ENCODE data around the gene DYRK1A.
A peak's percentile ranks its signal among the peaks of the same experiment; 100 is the strongest.

The DYRK1A gene

DNA sequence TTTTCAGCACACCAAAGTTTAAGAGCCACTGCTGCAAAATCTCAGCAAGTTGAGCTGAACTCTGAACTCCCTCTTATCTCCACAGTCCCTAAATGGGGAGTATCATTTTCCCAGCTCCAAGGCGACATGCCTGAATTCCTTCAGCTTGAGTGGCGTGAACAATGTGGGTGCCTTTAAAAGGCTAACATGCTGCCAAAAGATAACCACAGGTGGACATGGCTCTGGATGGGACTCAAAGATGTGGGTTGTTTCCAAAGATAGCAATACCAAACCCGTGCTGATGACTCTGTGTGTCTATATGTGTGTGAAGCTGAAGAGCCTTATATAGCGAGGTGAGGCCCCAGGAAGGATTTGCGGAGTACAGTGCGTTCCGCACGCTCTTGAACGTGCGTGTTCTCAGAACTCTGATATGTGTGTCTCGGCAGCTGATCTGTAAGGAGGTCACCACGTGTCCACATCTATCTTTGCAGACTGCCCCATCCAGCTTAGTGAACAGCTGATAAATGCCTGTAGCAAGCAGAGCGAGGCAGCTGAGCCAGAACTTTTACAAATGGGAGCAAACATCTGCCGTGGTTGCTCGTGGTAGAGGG is 189.2 kb downstream of the DYRK1A start:
- Histone ChIP-seq H3K27me3 (ENCODE audit: control insufficient read depth in 3 of 3, insufficient read depth in 3 of 3, low read depth in 1 of 3, low read length in 3 of 3) (peaks cover 0 to 12% (median 0%) of the 10 kb centered on the region in 3 experiments), H3K23ac (ENCODE audit: low read depth, low read length, poor library complexity) (no peak overlapping the region), H3K9ac (ENCODE audit: low read depth, low read length, poor library complexity) (no peak overlapping the region), H2AK5ac (ENCODE audit: low read depth, low read length) (no peak overlapping the region), H2BK5ac (ENCODE audit: low read length) (no peak overlapping the region), H2BK12ac (ENCODE audit: low read length) (no peak overlapping the region), H3K36me3 (replicated peaks in 1 of 2; ENCODE audit: control insufficient read depth in 2 of 2, insufficient read depth in 2 of 2, low read length in 2 of 2) (no peaks in the 10 kb centered on the region), H2BK120ac (ENCODE audit: low read depth, low read length) (no peak overlapping the region), H3K27ac (replicated peaks; ENCODE audit: low read length) (no peak overlapping the region), H3K4me3 (ENCODE audit: low read length in 2 of 2) (no peak overlapping the region), H4K91ac (ENCODE audit: low read depth, low read length, poor library complexity) (no peak overlapping the region), H3K4me2 (ENCODE audit: insufficient read depth, low read length, poor library complexity, severe bottlenecking) (no peak overlapping the region), H3K14ac (ENCODE audit: low read length) (no peak overlapping the region), H3K18ac (ENCODE audit: low read length) (no peak overlapping the region), H2BK15ac (ENCODE audit: low read length) (no peak overlapping the region), H3K4ac (ENCODE audit: low read length) (no peak overlapping the region), H3K79me1 (ENCODE audit: low read depth, low read length) (no peaks in the 10 kb centered on the region), H4K8ac (ENCODE audit: low read depth, low read length) (no peak overlapping the region), H3K9me3 (replicated peaks in 1 of 2; ENCODE audit: control insufficient read depth in 2 of 2, insufficient read depth in 1 of 2, low read depth in 1 of 2, low read length in 2 of 2) (no peaks in the 10 kb centered on the region), H3K4me1 (ENCODE audit: control insufficient read depth in 2 of 2, insufficient read depth in 1 of 2, low read depth in 1 of 2, low read length in 2 of 2) (peaks cover 2 to 9% of the 10 kb centered on the region in 2 donors), H2AFZ (ENCODE audit: low read length) (no peak overlapping the region)
- DNase-seq (ENCODE audit: low spot score), result no peak
- no CpG with 5 or more reads among the region's 15 CpGs for WGBS, 2 donors (ENCODE audit: extremely low coverage in 2 of 2, insufficient read length in 2 of 2, insufficient replicate concordance in 1 of 2)

DNA sequence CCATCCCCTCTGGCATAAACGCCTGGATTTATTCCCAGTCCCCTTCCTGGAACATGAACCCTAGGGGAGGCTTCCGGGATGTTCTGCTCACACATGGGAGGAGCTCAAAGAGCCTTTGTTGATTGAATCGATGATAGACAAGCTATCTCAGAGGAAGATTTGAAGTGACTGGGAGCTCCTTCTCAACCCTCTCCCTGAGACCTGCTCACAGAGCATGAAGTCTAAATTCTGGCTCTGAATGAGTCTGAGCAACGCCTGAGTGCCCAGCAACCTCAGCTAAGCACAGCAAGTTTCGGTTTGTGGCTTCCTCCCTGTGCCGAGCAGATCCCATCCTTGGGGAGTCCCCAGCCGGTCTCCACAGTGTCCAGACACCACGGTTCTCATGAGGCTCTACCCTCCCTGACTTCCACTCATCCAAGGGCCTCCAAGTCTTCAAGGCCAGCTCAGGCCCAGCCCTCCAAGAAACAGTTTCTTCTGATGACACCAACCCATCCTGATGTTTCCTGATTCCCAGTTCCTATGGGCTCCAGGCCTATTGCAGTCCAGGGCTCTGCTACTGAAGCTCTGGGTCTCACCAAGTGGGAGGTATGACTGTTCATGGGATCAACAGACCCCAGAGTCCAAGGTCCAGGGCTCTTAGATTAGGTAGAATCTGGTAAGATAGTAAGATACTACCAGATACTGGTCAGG is 190.8 kb downstream of the DYRK1A start:
- Histone ChIP-seq H4K8ac (ENCODE audit: low read depth, low read length) (no peak overlapping the region), H3K23ac (ENCODE audit: low read depth, low read length, poor library complexity) (no peak overlapping the region), H2BK15ac (ENCODE audit: low read length) (no peak overlapping the region), H2BK5ac (ENCODE audit: low read length) (no peak overlapping the region), H3K36me3 (replicated peaks in 1 of 2; ENCODE audit: control insufficient read depth in 2 of 2, insufficient read depth in 2 of 2, low read length in 2 of 2) (no peaks in the 10 kb centered on the region), H2BK120ac (ENCODE audit: low read depth, low read length) (no peak overlapping the region), H2AK5ac (ENCODE audit: low read depth, low read length) (no peak overlapping the region), H3K79me1 (ENCODE audit: low read depth, low read length) (no peaks in the 10 kb centered on the region), H3K27me3 (ENCODE audit: control insufficient read depth in 3 of 3, insufficient read depth in 3 of 3, low read depth in 1 of 3, low read length in 3 of 3) (peaks cover 0 to 12% (median 0%) of the 10 kb centered on the region in 3 experiments), H3K27ac (replicated peaks; ENCODE audit: low read length) (no peak overlapping the region), H3K9me3 (replicated peaks in 1 of 2; ENCODE audit: control insufficient read depth in 2 of 2, insufficient read depth in 1 of 2, low read depth in 1 of 2, low read length in 2 of 2) (no peaks in the 10 kb centered on the region), H2AFZ (ENCODE audit: low read length) (no peak overlapping the region), H2BK12ac (ENCODE audit: low read length) (peak overlapping the region; percentile 52), H3K4ac (ENCODE audit: low read length) (no peak overlapping the region), H3K4me2 (ENCODE audit: insufficient read depth, low read length, poor library complexity, severe bottlenecking) (no peak overlapping the region), H3K9ac (ENCODE audit: low read depth, low read length, poor library complexity) (no peak overlapping the region), H3K4me1 (ENCODE audit: control insufficient read depth in 2 of 2, insufficient read depth in 1 of 2, low read depth in 1 of 2, low read length in 2 of 2) (peaks cover 0 to 2% of the 10 kb centered on the region in 2 donors), H4K91ac (ENCODE audit: low read depth, low read length, poor library complexity) (no peak overlapping the region), H3K4me3 (ENCODE audit: low read length in 2 of 2) (no peak overlapping the region), H3K18ac (ENCODE audit: low read length) (no peak overlapping the region), H3K14ac (ENCODE audit: low read length) (no peak overlapping the region)
- DNase-seq (ENCODE audit: low spot score), result no peak
- no CpG with 5 or more reads among the region's 8 CpGs for WGBS, 2 donors (ENCODE audit: extremely low coverage in 2 of 2, insufficient read length in 2 of 2, insufficient replicate concordance in 1 of 2)

- Histone ChIP-seq H3K18ac (ENCODE audit: low read length) (no peak overlapping the region), H2AK5ac (ENCODE audit: low read depth, low read length) (no peak overlapping the region), H2BK120ac (ENCODE audit: low read depth, low read length) (no peak overlapping the region), H4K8ac (ENCODE audit: low read depth, low read length) (no peak overlapping the region), H3K9me3 (replicated peaks in 1 of 2; ENCODE audit: control insufficient read depth in 2 of 2, insufficient read depth in 1 of 2, low read depth in 1 of 2, low read length in 2 of 2) (peaks cover 0 to 3% of the 10 kb centered on the region in 2 donors), H2AFZ (ENCODE audit: low read length) (no peak overlapping the region), H3K4me1 (ENCODE audit: control insufficient read depth in 2 of 2, insufficient read depth in 1 of 2, low read depth in 1 of 2, low read length in 2 of 2) (peaks cover 0 to 5% of the 10 kb centered on the region in 2 donors), H3K4me3 (ENCODE audit: low read length in 2 of 2) (no peak overlapping the region), H3K14ac (ENCODE audit: low read length) (no peak overlapping the region), H3K23ac (ENCODE audit: low read depth, low read length, poor library complexity) (no peak overlapping the region), H2BK12ac (ENCODE audit: low read length) (no peak overlapping the region), H3K9ac (ENCODE audit: low read depth, low read length, poor library complexity) (no peak overlapping the region), H3K27me3 (ENCODE audit: control insufficient read depth in 3 of 3, insufficient read depth in 3 of 3, low read depth in 1 of 3, low read length in 3 of 3) (peaks cover 0 to 12% (median 0%) of the 10 kb centered on the region in 3 experiments), H4K91ac (ENCODE audit: low read depth, low read length, poor library complexity) (no peak overlapping the region), H3K4me2 (ENCODE audit: insufficient read depth, low read length, poor library complexity, severe bottlenecking) (no peak overlapping the region), H3K4ac (ENCODE audit: low read length) (no peak overlapping the region), H3K36me3 (replicated peaks in 1 of 2; ENCODE audit: control insufficient read depth in 2 of 2, insufficient read depth in 2 of 2, low read length in 2 of 2) (no peaks in the 10 kb centered on the region), H3K79me1 (ENCODE audit: low read depth, low read length) (no peaks in the 10 kb centered on the region), H2BK5ac (ENCODE audit: low read length) (no peak overlapping the region), H3K27ac (replicated peaks; ENCODE audit: low read length) (no peak overlapping the region), H2BK15ac (ENCODE audit: low read length) (no peak overlapping the region)
- no peak for DNase-seq (ENCODE audit: low spot score)
- no CpG with 5 or more reads among the region's 8 CpGs for WGBS, 2 donors (ENCODE audit: extremely low coverage in 2 of 2, insufficient read length in 2 of 2, insufficient replicate concordance in 1 of 2)
Measured at GRCh38 chr21:37558676-37559211, 192.2 kb downstream of the DYRK1A start.

DNA sequence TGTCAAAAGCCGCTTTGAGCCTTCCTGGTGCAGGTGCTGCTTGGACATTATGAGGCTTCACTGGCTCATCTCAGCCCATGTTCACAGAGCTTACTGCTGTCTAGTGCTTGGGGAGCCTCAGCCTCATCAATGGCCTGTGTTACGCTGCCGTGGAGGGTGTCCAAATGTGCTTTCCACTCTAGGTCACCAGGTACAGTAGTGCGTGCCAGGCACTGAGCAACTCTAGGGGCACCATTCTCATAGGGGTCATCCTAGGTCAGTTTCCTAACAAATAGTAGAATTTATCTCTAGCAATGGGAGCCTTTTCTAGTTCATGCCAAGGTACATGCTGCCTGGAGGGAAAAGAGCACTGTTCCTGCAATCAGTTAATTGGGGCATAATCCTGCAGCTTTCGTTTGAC is 193.8 kb downstream of the DYRK1A start:
- peaks cover 0 to 3% of the 10 kb centered on the region in 2 donors for H3K9me3 ChIP-seq (replicated peaks in 1 of 2; ENCODE audit: control insufficient read depth in 2 of 2, insufficient read depth in 1 of 2, low read depth in 1 of 2, low read length in 2 of 2)
- no CpG with 5 or more reads among the region's 5 CpGs for WGBS, 2 donors (ENCODE audit: extremely low coverage in 2 of 2, insufficient read length in 2 of 2, insufficient replicate concordance in 1 of 2)

More for the DNA sequence above, 193.8 kb downstream of the DYRK1A start:
- Histone ChIP-seq H2BK12ac (ENCODE audit: low read length) (no peak overlapping the region), H3K4me2 (ENCODE audit: insufficient read depth, low read length, poor library complexity, severe bottlenecking) (no peak overlapping the region), H2BK120ac (ENCODE audit: low read depth, low read length) (no peak overlapping the region), H2BK15ac (ENCODE audit: low read length) (no peak overlapping the region), H3K14ac (ENCODE audit: low read length) (no peak overlapping the region), H3K27ac (replicated peaks; ENCODE audit: low read length) (no peak overlapping the region), H3K4ac (ENCODE audit: low read length) (no peak overlapping the region), H3K23ac (ENCODE audit: low read depth, low read length, poor library complexity) (no peak overlapping the region), H3K4me3 (ENCODE audit: low read length in 2 of 2) (no peak overlapping the region), H2AK5ac (ENCODE audit: low read depth, low read length) (no peak overlapping the region), H4K8ac (ENCODE audit: low read depth, low read length) (no peak overlapping the region), H2BK5ac (ENCODE audit: low read length) (no peak overlapping the region), H3K9ac (ENCODE audit: low read depth, low read length, poor library complexity) (no peak overlapping the region), H2AFZ (ENCODE audit: low read length) (no peak overlapping the region), H3K4me1 (ENCODE audit: control insufficient read depth in 2 of 2, insufficient read depth in 1 of 2, low read depth in 1 of 2, low read length in 2 of 2) (peaks cover 3 to 19% of the 10 kb centered on the region in 2 donors), H3K36me3 (replicated peaks in 1 of 2; ENCODE audit: control insufficient read depth in 2 of 2, insufficient read depth in 2 of 2, low read length in 2 of 2) (no peaks in the 10 kb centered on the region), H3K18ac (ENCODE audit: low read length) (no peak overlapping the region), H3K79me1 (ENCODE audit: low read depth, low read length) (no peaks in the 10 kb centered on the region), H4K91ac (ENCODE audit: low read depth, low read length, poor library complexity) (no peak overlapping the region), H3K27me3 (ENCODE audit: control insufficient read depth in 3 of 3, insufficient read depth in 3 of 3, low read depth in 1 of 3, low read length in 3 of 3) (peaks cover 0 to 9% (median 0%) of the 10 kb centered on the region in 3 experiments)
- DNase-seq (ENCODE audit: low spot score), result no peak

All from neuronal stem cell (in vitro differentiated cells).